Nephron (organoid): ENCODE data around the gene PELI3.
A peak's percentile ranks its signal among the peaks of the same experiment; 100 is the strongest.

Experiments
- H3K27ac Mint-ChIP-seq, 3 experiments: 2 replicates each; pipeline ENCODE4 v1.8.0; 2020; ENCODE audit warnings: mixed read lengths in 3 of 3, mild to moderate bottlenecking in 2 of 3, moderate library complexity in 1 of 3
- H3K27me3 Mint-ChIP-seq: 2 replicates; pipeline ENCODE4 v1.8.0; 2021; ENCODE audit warnings: low read depth, mild to moderate bottlenecking, moderate library complexity, mixed read lengths
- H3K36me3 Mint-ChIP-seq: 2 replicates; pipeline ENCODE4 v1.8.0; 2020; ENCODE audit warnings: low read depth, mixed read lengths
- H3K4me1 Mint-ChIP-seq: 2 replicates; pipeline ENCODE4 v1.8.0; 2020; ENCODE audit warnings: mixed read lengths
- H3K4me3 Mint-ChIP-seq, 3 experiments: 2 replicates each; pipeline ENCODE4 v1.8.0; 2020; ENCODE audit warnings: mild to moderate bottlenecking in 3 of 3, mixed read lengths in 3 of 3, moderate library complexity in 2 of 3
- H3K9me3 Mint-ChIP-seq: 2 replicates; pipeline ENCODE4 v1.8.0; 2020; ENCODE audit warnings: mixed read lengths
- TF ChIP-seq, protein P1 (sequence below), 3 experiments: fragments of 200-600 bp; sonication (generic); IDR thresholded peaks; one replicate each; pipeline ENCODE4 v1.5.0; 2021; ENCODE audit warnings: antibody characterized with exemption in 3 of 3; ENCODE audit not compliant: unreplicated experiment in 3 of 3

Gene PELI3

DNA sequence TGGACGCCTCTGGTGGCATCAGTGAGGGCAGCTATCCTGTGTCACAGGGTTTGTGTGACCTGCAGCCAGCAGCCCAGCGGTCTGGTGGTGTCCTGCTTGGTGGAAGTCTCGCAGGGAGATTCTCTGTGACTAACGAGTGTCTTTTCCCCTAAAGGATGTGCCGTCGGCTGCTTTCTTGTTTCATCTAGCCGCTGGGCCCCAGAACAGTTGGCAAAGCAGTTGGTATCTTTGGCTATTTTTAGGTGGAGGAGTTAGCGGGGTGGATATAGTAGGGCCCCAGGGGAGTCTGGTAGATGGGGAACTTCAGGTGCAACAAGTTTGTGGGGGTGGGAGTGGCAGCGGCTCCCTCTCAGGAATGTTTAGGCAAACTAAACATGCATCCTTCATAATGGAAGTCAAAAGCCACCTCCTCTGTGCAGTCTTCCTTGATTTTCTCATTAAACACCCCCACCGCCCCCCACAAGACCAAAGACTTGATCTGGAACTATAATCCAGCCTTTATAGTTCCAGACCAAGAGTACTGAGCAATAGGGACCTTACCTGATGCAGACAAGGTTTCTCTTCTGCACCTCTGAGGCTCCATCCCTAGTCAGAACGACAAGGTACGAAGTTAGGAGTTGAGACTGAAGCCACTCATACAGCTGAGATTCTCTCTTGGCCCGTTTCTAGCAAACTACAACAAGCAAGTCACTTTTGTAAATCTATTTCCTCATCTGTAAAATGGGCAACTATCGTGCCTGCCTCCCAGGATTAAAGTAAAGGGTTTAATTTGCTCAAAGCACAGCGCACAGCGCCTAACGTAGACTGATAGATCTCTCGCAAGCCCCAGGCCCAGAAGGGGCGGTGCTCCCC is 1.1 kb upstream of the PELI3 start:
- H3K36me3 Mint-ChIP-seq = peaks cover 5% of the 10 kb centered on the region
- H3K9me3 Mint-ChIP-seq = peaks cover 6% of the 10 kb centered on the region
- peak overlapping the region; percentile 62 to 89 (median 85) for H3K27ac Mint-ChIP-seq
- TF ChIP-seq, protein P1, sequence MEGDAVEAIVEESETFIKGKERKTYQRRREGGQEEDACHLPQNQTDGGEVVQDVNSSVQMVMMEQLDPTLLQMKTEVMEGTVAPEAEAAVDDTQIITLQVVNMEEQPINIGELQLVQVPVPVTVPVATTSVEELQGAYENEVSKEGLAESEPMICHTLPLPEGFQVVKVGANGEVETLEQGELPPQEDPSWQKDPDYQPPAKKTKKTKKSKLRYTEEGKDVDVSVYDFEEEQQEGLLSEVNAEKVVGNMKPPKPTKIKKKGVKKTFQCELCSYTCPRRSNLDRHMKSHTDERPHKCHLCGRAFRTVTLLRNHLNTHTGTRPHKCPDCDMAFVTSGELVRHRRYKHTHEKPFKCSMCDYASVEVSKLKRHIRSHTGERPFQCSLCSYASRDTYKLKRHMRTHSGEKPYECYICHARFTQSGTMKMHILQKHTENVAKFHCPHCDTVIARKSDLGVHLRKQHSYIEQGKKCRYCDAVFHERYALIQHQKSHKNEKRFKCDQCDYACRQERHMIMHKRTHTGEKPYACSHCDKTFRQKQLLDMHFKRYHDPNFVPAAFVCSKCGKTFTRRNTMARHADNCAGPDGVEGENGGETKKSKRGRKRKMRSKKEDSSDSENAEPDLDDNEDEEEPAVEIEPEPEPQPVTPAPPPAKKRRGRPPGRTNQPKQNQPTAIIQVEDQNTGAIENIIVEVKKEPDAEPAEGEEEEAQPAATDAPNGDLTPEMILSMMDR (IDR thresholded peaks at IDR 0.05; ENCODE audit: unreplicated experiment in 3 of 3) = no peak
- H3K4me1 Mint-ChIP-seq = peaks cover 16% of the 10 kb centered on the region
- H3K4me3 Mint-ChIP-seq = peak overlapping the region; percentile 92 to 96 (median 95)
- H3K27me3 Mint-ChIP-seq = peaks cover 4% of the 10 kb centered on the region

DNA sequence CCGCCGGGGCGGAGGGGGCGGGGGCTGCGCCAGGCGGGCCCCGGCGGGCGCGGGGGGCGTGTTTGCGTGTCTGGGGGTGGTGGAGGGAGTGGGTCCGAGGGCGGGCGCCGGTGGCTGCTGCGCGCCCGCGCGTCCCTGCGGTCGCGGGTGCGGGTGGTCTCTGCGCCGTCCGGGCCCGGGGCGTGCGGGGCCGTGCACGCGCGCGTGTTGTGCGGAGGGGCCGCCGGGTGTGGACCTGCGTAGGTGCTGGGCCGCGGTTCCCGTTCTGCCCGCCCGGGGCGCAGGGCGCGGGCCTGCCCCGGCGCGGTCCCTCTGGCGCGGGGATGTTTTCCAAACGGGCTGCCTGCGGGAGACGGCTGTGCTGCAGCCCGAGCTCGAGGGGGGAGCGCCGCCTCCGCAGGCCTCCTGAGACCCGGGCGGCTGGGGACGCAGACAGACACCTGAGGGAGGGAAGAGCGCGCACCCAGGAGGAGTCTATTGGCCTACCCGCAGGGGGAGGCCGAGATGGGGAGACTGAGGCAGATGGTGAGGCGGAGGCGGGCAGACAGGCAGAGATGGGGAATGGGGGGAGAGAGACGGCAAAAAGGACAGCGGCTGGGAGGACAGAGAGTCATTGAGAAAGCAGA is 442 bp downstream of the PELI3 start:
- Mint-ChIP-seq H3K36me3 (peaks cover 5% of the 10 kb centered on the region), H3K27ac (peak overlapping the region in 2 of 3 experiments; percentile 58 to 70), H3K4me1 (peaks cover 16% of the 10 kb centered on the region), H3K27me3 (peaks cover 4% of the 10 kb centered on the region), H3K4me3 (peak overlapping the region; percentile 93 to 97 (median 94)), H3K9me3 (peaks cover 6% of the 10 kb centered on the region)
- TF ChIP-seq, protein P1 (IDR thresholded peaks at IDR 0.05; ENCODE audit: unreplicated experiment in 3 of 3) = peak; percentile 38 to 42 (median 38)

DNA sequence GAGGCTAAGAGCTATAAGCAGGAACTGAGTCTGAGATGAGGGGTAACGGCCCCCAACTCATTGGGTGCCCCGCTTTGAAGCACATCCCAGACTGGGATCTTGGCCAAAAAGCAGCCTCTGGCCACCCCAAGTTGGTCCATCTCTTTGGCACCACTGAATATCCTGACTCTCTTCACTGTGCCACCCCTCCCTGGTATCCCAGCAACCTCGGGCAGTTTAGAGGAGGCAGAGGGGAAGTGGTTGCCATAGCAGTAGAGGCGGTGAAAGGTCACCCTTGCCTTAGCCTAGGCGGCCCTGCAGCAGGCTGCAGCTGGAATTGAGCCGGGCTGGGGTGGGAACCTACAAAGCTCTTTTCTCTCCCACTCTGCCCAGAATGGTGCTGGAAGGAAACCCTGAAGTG is 1.1 kb downstream of the PELI3 start:
- H3K4me3 Mint-ChIP-seq = peak overlapping the region; percentile 93 to 97 (median 94)
- H3K4me1 Mint-ChIP-seq = peaks cover 16% of the 10 kb centered on the region
- H3K27me3 Mint-ChIP-seq = peaks cover 4% of the 10 kb centered on the region
- TF ChIP-seq, protein P1 (IDR thresholded peaks at IDR 0.05; ENCODE audit: unreplicated experiment in 3 of 3) = no peak
- H3K36me3 Mint-ChIP-seq = peaks cover 5% of the 10 kb centered on the region
- peaks cover 1% of the 10 kb centered on the region for H3K9me3 Mint-ChIP-seq
- peak overlapping the region in 2 of 3 experiments; percentile 58 to 70 for H3K27ac Mint-ChIP-seq

DNA sequence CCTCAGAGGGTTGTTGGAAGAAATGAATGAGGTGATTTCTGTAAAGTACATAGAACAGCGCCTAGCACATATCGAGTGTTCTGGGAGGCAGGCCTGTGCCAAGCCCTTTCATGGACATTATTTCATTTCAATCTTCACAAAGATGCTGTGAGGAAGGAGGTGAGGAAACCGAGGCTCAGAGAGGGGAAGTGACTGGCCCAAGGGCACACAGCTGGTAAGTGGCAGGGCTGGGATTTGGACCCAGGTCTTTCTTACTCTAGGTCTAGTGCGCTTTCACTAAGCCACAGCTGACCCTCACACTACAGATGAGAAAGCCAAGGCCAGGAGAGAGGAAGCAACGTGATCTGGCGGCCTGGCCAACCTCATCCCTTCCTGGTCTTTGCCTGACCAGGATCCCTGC is 2.0 kb downstream of the PELI3 start:
- peaks cover 16% of the 10 kb centered on the region for H3K4me1 Mint-ChIP-seq
- TF ChIP-seq, protein P1 (IDR thresholded peaks at IDR 0.05; ENCODE audit: unreplicated experiment in 3 of 3) = no peak
- peaks cover 5% of the 10 kb centered on the region for H3K36me3 Mint-ChIP-seq
- H3K4me3 Mint-ChIP-seq = peak overlapping the region; percentile 93 to 97 (median 94)
- peaks cover 4% of the 10 kb centered on the region for H3K27me3 Mint-ChIP-seq
- H3K9me3 Mint-ChIP-seq = no peaks in the 10 kb centered on the region
- no peak overlapping the region for H3K27ac Mint-ChIP-seq

DNA sequence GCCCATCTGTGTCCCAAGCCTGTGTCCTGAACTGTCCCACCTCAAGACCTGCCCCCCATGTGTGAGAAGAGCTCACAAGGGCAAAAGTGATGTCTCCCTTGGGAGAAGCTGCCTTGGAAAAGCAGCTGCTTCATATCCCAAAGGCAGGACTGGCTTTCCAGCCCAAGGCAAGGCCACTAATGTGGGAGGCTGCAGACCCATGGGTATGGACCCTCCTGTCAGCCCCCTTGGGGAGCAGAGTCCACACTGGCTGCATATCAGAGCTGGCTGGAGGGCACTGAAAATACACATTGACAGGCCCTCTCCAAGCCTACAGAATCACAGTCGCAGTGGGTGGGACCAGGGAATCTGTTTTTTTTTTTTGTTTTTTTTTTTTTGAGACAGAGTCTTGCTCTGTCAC is 2.7 kb downstream of the PELI3 start:
- TF ChIP-seq, protein P1 (IDR thresholded peaks at IDR 0.05; ENCODE audit: unreplicated experiment in 3 of 3) = no peak
- H3K27ac Mint-ChIP-seq = no peak overlapping the region
- H3K4me3 Mint-ChIP-seq = peak overlapping the region; percentile 75 to 97 (median 93)
- H3K36me3 Mint-ChIP-seq = peaks cover 5% of the 10 kb centered on the region
- peaks cover 16% of the 10 kb centered on the region for H3K4me1 Mint-ChIP-seq
- H3K9me3 Mint-ChIP-seq = no peaks in the 10 kb centered on the region
- H3K27me3 Mint-ChIP-seq = peaks cover 4% of the 10 kb centered on the region
